ENCODE results near the gene ATAD5.

The ATAD5 gene

DNA sequence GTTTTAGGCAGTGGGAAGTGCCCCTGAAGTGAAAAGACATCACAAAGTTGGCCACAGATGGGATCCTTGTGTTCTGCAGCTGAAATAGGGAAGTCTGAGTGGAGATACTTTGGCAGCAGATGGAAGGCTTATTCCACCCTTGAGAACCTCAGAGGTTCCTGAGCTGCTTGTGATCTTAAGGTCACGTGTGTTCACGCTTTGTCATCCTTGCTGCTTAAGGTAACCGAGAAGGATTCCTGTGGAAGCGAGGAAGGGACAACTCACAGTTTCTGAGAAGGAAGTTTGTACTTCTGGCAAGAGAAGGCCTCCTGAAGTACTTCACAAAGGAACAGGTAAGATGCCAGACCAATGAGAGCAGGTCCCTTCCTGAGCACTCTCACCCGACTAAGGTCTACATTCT lies 102.2 kb downstream of the ATAD5 start:
- Histone ChIP-seq H2AFZ (ENCODE audit: low read depth, low read length) (no peak overlapping the region), H3K4me2 (ENCODE audit: low read length) (no peak overlapping the region), H3K27ac (ENCODE audit: low read length) (no peak overlapping the region), H3K36me3 (replicated peaks; ENCODE audit: low read depth, low read length) (no peaks in the 10 kb centered on the region), H3K4me1 (ENCODE audit: low read length) (peaks cover 6% of the 10 kb centered on the region), H3K27me3 (ENCODE audit: low read depth, low read length) (no peaks in the 10 kb centered on the region), H4K20me1 (ENCODE audit: insufficient read depth, low read length) (no peaks in the 10 kb centered on the region), H3K9me3 (ENCODE audit: insufficient read depth, low read length) (no peaks in the 10 kb centered on the region), H3K4me3 (ENCODE audit: low read length) (no peak overlapping the region), H3K79me2 (ENCODE audit: low read length) (no peaks in the 10 kb centered on the region), H3K9ac (ENCODE audit: low read length) (no peak overlapping the region)
- TF ChIP-seq, protein P1, sequence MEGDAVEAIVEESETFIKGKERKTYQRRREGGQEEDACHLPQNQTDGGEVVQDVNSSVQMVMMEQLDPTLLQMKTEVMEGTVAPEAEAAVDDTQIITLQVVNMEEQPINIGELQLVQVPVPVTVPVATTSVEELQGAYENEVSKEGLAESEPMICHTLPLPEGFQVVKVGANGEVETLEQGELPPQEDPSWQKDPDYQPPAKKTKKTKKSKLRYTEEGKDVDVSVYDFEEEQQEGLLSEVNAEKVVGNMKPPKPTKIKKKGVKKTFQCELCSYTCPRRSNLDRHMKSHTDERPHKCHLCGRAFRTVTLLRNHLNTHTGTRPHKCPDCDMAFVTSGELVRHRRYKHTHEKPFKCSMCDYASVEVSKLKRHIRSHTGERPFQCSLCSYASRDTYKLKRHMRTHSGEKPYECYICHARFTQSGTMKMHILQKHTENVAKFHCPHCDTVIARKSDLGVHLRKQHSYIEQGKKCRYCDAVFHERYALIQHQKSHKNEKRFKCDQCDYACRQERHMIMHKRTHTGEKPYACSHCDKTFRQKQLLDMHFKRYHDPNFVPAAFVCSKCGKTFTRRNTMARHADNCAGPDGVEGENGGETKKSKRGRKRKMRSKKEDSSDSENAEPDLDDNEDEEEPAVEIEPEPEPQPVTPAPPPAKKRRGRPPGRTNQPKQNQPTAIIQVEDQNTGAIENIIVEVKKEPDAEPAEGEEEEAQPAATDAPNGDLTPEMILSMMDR (IDR thresholded peaks at IDR 0.05; ENCODE audit: low read depth, low read length): no peak
- TF ChIP-seq EZH2phosphoT487 (IDR thresholded peaks at IDR 0.05; ENCODE audit: low read depth): no peak

DNA sequence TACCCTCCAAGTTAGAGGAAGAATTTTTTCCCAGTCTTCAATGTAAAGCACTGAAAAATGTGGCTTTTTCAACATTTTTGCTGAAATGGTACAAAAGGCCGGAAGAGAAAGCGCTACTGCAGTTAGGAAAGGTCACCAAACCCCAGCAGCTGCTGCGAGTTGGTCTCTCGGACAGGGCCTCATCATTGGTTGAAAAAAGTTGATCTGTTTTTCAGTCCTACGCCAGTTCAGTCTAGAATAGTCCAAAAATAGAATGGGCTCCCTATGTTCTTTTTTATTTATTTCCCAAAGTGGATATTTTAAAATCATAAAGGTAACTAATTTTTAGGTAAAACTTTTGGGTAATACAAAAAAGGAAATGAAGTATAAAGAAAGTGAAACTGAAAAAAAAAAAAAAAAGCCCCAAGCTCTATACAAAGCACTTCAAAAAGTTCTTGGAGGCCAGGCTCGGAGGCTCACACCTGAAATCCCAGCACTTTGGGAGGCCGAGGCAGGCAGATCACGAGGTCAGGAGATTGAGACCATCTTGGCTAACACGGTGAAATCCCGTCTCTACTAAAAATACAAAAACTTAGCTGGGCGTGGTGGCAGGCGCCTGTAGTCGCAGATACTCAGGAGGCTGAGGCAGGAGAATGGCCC lies 107.4 kb downstream of the ATAD5 start:
- no peaks in the 10 kb centered on the region for H3K36me3 ChIP-seq (replicated peaks; ENCODE audit: low read depth, low read length)
- peak overlapping the region; percentile 48 for H3K4me3 ChIP-seq (ENCODE audit: low read length)
- no peaks in the 10 kb centered on the region for H3K9me3 ChIP-seq (ENCODE audit: insufficient read depth, low read length)
- peaks cover 16% of the 10 kb centered on the region for H3K4me1 ChIP-seq (ENCODE audit: low read length)
- TF ChIP-seq EZH2phosphoT487 (IDR thresholded peaks at IDR 0.05; ENCODE audit: low read depth): no peak
- TF ChIP-seq, protein P1 (IDR thresholded peaks at IDR 0.05; ENCODE audit: low read depth, low read length): no peak
- H3K79me2 ChIP-seq (ENCODE audit: low read length): no peaks in the 10 kb centered on the region
- peak overlapping the region; percentile 71 for H3K4me2 ChIP-seq (ENCODE audit: low read length)
- H2AFZ ChIP-seq (ENCODE audit: low read depth, low read length): peak overlapping the region; percentile 89
- no peaks in the 10 kb centered on the region for H4K20me1 ChIP-seq (ENCODE audit: insufficient read depth, low read length)
- H3K9ac ChIP-seq (ENCODE audit: low read length): peak overlapping the region; percentile 47
- H3K27me3 ChIP-seq (ENCODE audit: low read depth, low read length): no peaks in the 10 kb centered on the region
- peak overlapping the region; percentile 66 for H3K27ac ChIP-seq (ENCODE audit: low read length)

DNA sequence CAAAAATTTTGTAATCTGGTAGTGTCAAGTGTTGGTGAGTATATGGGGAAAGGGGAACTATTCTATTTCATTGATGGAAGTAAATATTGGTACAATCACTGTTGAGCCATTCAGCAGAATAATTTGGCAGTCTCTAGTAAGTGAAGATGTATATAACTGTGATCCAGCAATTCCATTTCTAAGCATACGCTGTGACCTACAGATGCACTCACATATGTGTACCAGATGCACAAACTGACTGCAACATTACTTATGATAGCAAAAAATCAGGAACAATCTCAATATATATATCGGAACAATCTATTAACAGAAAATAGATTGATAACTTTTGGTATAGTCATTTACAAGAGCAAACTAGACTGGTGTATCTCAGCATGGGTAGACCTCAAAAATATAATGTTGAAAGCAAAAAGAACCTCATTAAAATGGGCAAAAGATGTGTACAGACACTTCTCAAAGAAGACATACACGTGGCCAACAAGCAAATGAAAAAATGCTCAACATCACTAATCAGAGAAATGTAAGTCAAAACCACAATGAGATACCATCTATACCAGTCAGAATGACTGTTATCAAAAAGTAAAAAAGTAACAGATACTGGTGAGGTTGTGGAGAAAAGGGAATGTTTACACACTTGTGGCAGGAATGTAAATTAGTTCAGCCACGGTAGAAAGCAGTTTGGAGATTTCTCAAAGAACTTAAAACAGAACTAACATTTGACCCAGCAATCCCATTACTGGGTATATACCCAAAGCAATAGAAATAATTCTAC lies 110.7 kb downstream of the ATAD5 start:
- Histone ChIP-seq H2AFZ (ENCODE audit: low read depth, low read length) (no peak overlapping the region), H3K27me3 (ENCODE audit: low read depth, low read length) (no peaks in the 10 kb centered on the region), H3K9me3 (ENCODE audit: insufficient read depth, low read length) (no peaks in the 10 kb centered on the region), H3K27ac (ENCODE audit: low read length) (no peak overlapping the region), H3K9ac (ENCODE audit: low read length) (no peak overlapping the region), H4K20me1 (ENCODE audit: insufficient read depth, low read length) (no peaks in the 10 kb centered on the region), H3K4me3 (ENCODE audit: low read length) (no peak overlapping the region), H3K36me3 (replicated peaks; ENCODE audit: low read depth, low read length) (no peaks in the 10 kb centered on the region), H3K4me1 (ENCODE audit: low read length) (peaks cover 16% of the 10 kb centered on the region), H3K79me2 (ENCODE audit: low read length) (no peaks in the 10 kb centered on the region), H3K4me2 (ENCODE audit: low read length) (no peak overlapping the region)
- TF ChIP-seq, protein P1 (IDR thresholded peaks at IDR 0.05; ENCODE audit: low read depth, low read length): no peak
- no peak for TF ChIP-seq EZH2phosphoT487 (IDR thresholded peaks at IDR 0.05; ENCODE audit: low read depth)

All from OCI-LY3 (cell line).